Heart left ventricle (tissue), 16 donors: ENCODE results near the gene GALNT2. TPM values are rescaled to one million over a fixed set of nuclear protein-coding genes. Genes with fewer than 3 reads are reported as not detected.

Source experiments
- ATAC-seq, 4 donors: fragments of 200-7000 bp; cut with Tn5 transposase; one replicate each; pipeline ENCODE4 v1.9.1; 2020 to 2022; ENCODE audit warnings: moderate library complexity in 4 of 4, mild to moderate bottlenecking in 3 of 4, moderate number of reproducible peaks in 1 of 4
- DNase-seq, 5 donors: peaks; one replicate each; pipeline ENCODE4 v3.0.0-alpha.2; 2020
- H3K27ac ChIP-seq, 12 donors: fragments of 200-600 bp; sonication (generic) in 4 of 12; one replicate each; pipeline versions ENCODE4 v1.5.0 to v1.8.0; 2016 to 2022; ENCODE audit warnings: mild to moderate bottlenecking in 2 of 12
- H3K27me3 ChIP-seq, 9 donors: fragments of 200-600 bp; sonication (generic) in 2 of 9; one replicate each; pipeline versions ENCODE4 v1.5.1 to v1.8.0; 2016 to 2022; ENCODE audit warnings: mild to moderate bottlenecking in 3 of 9
- H3K36me3 ChIP-seq, 9 donors: fragments of 200-600 bp; sonication (generic) in 2 of 9; one replicate each; pipeline versions ENCODE4 v1.5.0 to v1.8.0; 2018 to 2022; ENCODE audit warnings: mild to moderate bottlenecking in 2 of 9
- H3K4me1 ChIP-seq, 12 donors: fragments of 200-600 bp; sonication (generic) in 4 of 12; one replicate each; pipeline versions ENCODE4 v1.5.0 to v1.8.0; 2016 to 2022; ENCODE audit warnings: mild to moderate bottlenecking in 3 of 12
- H3K4me3 ChIP-seq, 12 donors: fragments of 200-600 bp; sonication (generic) in 4 of 12; one replicate each; pipeline versions ENCODE4 v1.5.0 to v1.8.0; 2017 to 2022; ENCODE audit warnings: mild to moderate bottlenecking in 9 of 12, moderate library complexity in 4 of 12
- H3K9me3 ChIP-seq, 12 donors: fragments of 200-600 bp; sonication (generic) in 4 of 12; one replicate each; pipeline versions ENCODE4 v1.5.0 to v1.8.0; 2016 to 2022; ENCODE audit warnings: mild to moderate bottlenecking in 1 of 12
- CTCF ChIP-seq, 12 donors: fragments of 200-600 bp; sonication (generic) in 4 of 12; IDR thresholded peaks; one replicate each; pipeline versions ENCODE4 v1.5.0 to v1.8.0; 2018 to 2022; ENCODE audit warnings: antibody characterized with exemption in 12 of 12, mild to moderate bottlenecking in 5 of 12
- POLR2A ChIP-seq, 2 donors: fragments of 450-650 bp; IDR thresholded peaks; one replicate each; pipeline ENCODE4 v1.6.1; 2017; ENCODE audit warnings: antibody characterized with exemption in 2 of 2, mild to moderate bottlenecking in 2 of 2, moderate library complexity in 2 of 2
- WGBS, 4 donors: extraction: QIAGEN DNeasy Blood & Tissue Kit in 2 of 4; methylation state at CpG; one replicate each; pipeline versions ENCODE4 v1.1.5 to v1.1.7; 2013 to 2018; 5-methylcytosine and 5-hydroxymethylcytosine counted together
- intact Hi-C, 10 donors: fragments of 100-400 bp; cut with DNase I; formaldehyde crosslinking; loops; one replicate each; pipeline versions ENCODE4 v1.11.1 to v1.14.2; 2022
- polyA plus RNA-seq, 2 donors: library from polyadenylated mRNA; stranded (reverse); fragments of 200-250 nt; gene quantifications; one replicate each; pipeline ENCODE4 v1.2.3, GENCODE V29; 2013
- total RNA-seq, 9 donors: library from RNA; depleted of rRNA in 2 of 9; stranded (reverse); fragments of >200 nt in 2 of 9; fragmentation: NEBNext Ultra II Directional in 3 of 9; extraction: Animal tissue kit (Norgen Biotek cat#: 25700) in 3 of 9; gene quantifications; one replicate each; pipeline versions ENCODE4 v1.1.0 to v1.2.4, GENCODE V29; 2016 to 2023
- donor health status: ischemic (EF 13 %, LVEDD 7.1; RV severe dilation, severe dysfunction).
- donor health status: healthy with polysubstance abuse.
- donor health status: DM: no; HTN: yes; CAD: no.
- donor health status: DM: no; HTN: no; CAD: no.
- donor health status: ischemic (EF 25% LVEDD 6.9; RV normal size, moderate dysfunction).
- donor health status: ischemic (EF 25% LVEDD 5.7; RV mildly dilated, moderate dysfunction).
- donor health status: healthy.
- donor health status: DM: yes; HTN: yes; CAD: no.
- donor health status: ischemic (EF 35%, LVEDD 5.7; RV mildly dilated, moderate dysfunction).
- donor health status: nonischemic (EF 11% LVEDD 7.7; RV severe dilation, severe dysfunction).
- donor health status: DM: yes; HTN: yes; CAD: no.
- donor health status: PGD.
- donor health status: ischemic (EF 29% LVEDD 5.4; RV normal size, mild dysfunction).
- donor health status: nonischemic (EF 23%, LVEDD 6.1; RV moderate dilation, normal function).

GALNT2 gene
- total and polyA plus RNA-seq, 11 donors, result 10.1 to 44.9 (median 31.6) TPM

- TF ChIP-seq POLR2A (IDR thresholded peaks at IDR 0.05), result no peak
- TF ChIP-seq CTCF (IDR thresholded peaks at IDR 0.05), result no peak
- Histone ChIP-seq H3K36me3 (peaks cover 0 to 74% (median 59%) of the 10 kb centered on the region in 9 donors), H3K4me3 (no peak overlapping the region), H3K27me3 (no peaks in the 10 kb centered on the region), H3K4me1 (peaks cover 0 to 16% (median under 1%) of the 10 kb centered on the region in 12 donors), H3K27ac (no peak overlapping the region), H3K9me3 (no peaks in the 10 kb centered on the region)
- ATAC-seq, result no peak
- intact Hi-C loops, result no loop called here
- DNase-seq, result no peak
- WGBS, 4 donors, result 88 to 97% (median 96%) methylated on average over 5 of the region's 5 CpGs
Observed at GRCh38 chr1:230276401-230276800, 209.4 kb downstream of the GALNT2 start.

GRCh38 chr1:230277201-230278025 is 210.4 kb downstream of the GALNT2 start:
- intact Hi-C loops, result no loop called here
- TF ChIP-seq POLR2A (IDR thresholded peaks at IDR 0.05), result no peak
- TF ChIP-seq CTCF (IDR thresholded peaks at IDR 0.05), result no peak
- Histone ChIP-seq H3K27ac (no peak overlapping the region), H3K4me1 (peaks cover 0 to 21% (median 4%) of the 10 kb centered on the region in 12 donors), H3K27me3 (no peaks in the 10 kb centered on the region), H3K4me3 (no peak overlapping the region), H3K36me3 (peaks cover 0 to 71% (median 60%) of the 10 kb centered on the region in 9 donors), H3K9me3 (no peaks in the 10 kb centered on the region)
- no peak for ATAC-seq
- peak in 1 of 5 donors; percentile 14 for DNase-seq
- 53 to 65% (median 61%) methylated on average over 13 to 15 of the region's 15 CpGs for WGBS, 4 donors

GRCh38 chr1:230278376-230278775 is 211.3 kb downstream of the GALNT2 start:
- intact Hi-C loops, result no loop called here
- H3K4me1 ChIP-seq, result peaks cover 0 to 20% (median 4%) of the 10 kb centered on the region in 12 donors
- WGBS, 4 donors, result 90 to 97% (median 94%) methylated on average over 7 of the region's 7 CpGs
- no peaks in the 10 kb centered on the region for H3K27me3 ChIP-seq
- H3K9me3 ChIP-seq, result no peaks in the 10 kb centered on the region
- no peak overlapping the region for H3K4me3 ChIP-seq
- DNase-seq, result no peak
- no peak overlapping the region for H3K27ac ChIP-seq
- ATAC-seq, result no peak
- TF ChIP-seq CTCF (IDR thresholded peaks at IDR 0.05), result no peak
- no peak for TF ChIP-seq POLR2A (IDR thresholded peaks at IDR 0.05)
- H3K36me3 ChIP-seq, result peaks cover 0 to 71% (median 60%) of the 10 kb centered on the region in 9 donors

- Histone ChIP-seq H3K4me3 (no peak overlapping the region), H3K4me1 (peaks cover 0 to 15% (median 3%) of the 10 kb centered on the region in 12 donors), H3K27ac (no peak overlapping the region), H3K27me3 (no peaks in the 10 kb centered on the region), H3K36me3 (peaks cover 0 to 68% (median 60%) of the 10 kb centered on the region in 9 donors), H3K9me3 (no peaks in the 10 kb centered on the region)
- TF ChIP-seq CTCF (IDR thresholded peaks at IDR 0.05), result no peak
- TF ChIP-seq POLR2A (IDR thresholded peaks at IDR 0.05), result no peak
- 86 to 90% (median 89%) methylated on average over 17 to 20 of the region's 20 CpGs for WGBS, 4 donors
- DNase-seq (no peak), ATAC-seq (no peak)
- intact Hi-C loops, result no loop called here
Observed at GRCh38 chr1:230278871-230279582, 212.0 kb downstream of the GALNT2 start.
